ENCODE data around the gene KRT78. TPM values are rescaled to one million over a fixed set of nuclear protein-coding genes. Genes with fewer than 3 reads are reported as not detected.
"Not testable (repeated sequence)": the region's sequence is repeated elsewhere in the genome, so short reads cannot be mapped to it uniquely, and the experiment has no call there.

KRT78 gene
- total RNA-seq, 1 donor from 2014 or later, result not detected

DNA sequence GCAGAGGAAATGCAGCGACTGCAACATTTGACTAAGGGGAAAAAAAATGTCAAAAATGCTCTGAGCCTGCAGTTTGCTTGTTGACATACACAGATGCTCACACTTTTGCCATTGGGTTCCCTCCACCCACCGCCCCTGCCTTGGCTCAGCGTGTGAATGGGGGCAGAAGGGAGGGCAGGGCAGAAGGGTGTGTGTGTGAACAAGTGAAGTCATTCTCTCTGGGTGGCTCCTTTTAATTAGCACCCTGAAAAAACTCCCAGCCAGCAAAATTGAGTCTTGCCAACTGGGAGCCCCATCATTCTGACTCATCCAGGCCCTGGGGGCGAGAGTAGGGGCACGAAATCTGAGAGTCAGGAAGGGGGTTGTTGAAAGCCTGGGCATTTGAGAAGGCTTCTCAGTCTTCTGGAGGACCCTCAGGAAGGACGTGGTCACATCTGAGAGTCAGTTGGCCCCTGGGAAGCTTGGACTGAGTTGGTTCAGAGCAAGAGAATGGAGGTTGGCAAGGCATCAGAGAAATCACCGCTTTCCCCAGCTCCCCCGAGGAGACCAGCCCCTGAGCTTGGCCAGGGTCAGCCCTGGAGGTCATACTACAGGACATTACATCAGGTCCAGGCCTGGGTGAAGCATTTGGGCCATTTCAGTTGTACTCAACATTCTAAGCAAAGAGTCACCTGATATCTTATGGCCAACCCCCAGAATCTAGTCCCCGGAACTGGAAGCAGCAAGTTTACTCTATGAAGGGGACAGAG lies 22.7 kb upstream of the KRT78 start:
- no peak for DNase-seq

DNA sequence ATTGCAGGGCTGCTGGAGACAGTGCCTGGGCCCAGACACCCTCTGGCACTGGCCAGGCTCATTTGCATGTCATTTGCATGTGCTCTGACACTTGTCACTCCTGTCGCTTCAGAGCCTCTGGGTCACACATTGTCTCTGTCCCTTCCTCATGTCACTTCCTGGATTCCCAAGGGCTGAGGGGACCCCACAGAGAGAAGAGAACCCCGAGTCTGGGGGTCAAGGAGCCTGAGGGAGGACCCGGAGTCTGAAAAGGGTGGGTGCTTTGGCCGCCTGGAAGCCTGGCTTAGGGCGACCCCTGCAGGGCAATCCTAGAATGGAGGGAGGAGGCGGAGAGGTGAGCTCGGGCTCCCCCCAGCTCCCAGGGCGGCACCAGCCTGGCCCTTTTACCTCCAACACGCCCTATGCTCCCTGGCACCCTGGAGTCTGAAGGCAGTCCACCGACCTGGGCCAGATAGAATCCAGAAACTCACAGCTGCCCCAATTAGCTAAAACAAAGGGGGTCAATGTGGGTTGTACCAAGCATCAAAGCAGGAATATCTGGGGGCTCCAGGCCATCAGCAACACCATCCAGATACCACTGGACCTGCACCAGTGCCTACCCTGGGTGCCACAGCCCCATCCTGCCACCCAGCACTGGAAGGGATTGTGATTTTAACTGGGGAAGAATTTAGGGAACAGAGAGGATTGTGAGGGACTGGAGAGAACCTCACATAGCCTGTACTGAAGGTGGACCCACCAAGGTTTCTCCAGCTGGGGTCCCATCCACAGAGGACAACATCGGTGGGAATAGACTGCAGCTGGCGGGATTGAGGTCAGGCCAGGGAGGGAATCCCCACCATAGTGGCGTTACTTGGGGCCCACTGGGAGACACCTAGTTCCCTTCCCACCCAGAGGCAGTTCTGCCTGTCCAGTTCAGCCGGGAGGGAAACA lies 21.8 kb upstream of the KRT78 start:
- DNase-seq, result peak; percentile 69

GRCh38 chr12:52867642-52868041 lies 18.8 kb upstream of the KRT78 start:
- DNase-seq, result peak; percentile 61

- DNase-seq, result no peak
Measured at GRCh38 chr12:52867152-52867551, 18.4 kb upstream of the KRT78 start.

DNA sequence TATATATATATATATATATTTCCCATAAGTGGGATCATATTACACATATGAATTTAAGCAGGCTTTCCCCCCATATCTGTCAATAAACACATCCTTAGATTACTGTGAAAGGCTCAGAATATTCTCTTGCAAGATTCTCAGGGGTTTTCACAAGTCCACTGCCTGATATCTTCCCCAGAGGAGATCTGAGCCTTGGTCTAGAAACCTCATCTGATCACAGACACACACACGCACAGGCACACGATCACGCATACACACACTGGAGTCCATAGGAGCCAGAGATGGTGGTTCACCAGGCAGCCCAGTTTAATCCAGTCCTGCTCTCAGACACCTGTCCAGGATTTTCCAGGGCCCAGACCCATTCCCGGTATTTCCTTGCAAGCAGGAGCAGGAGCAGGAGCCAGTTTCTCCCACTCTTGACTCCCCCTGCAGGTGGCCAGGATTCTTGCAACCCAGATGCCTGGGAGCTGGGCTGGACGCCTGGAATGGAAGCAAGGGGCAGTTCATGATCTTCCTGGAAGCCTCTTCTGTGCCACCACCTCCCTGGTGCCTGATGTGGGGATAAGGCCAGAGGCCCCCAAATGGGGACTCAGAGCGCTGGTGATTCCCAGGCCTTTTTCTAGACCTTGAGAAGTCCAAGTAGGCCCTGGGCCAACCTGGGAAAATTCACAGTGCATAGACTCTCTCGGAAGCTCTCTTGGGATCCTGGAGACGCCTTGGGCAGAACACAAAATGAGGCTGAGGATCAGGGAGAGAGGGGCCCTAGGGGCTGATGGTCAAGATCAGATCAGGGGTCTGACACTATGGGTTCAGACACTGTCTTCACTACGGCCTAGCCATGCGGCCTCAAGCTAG lies 16.5 kb upstream of the KRT78 start:
- peak; percentile 86 for DNase-seq

GRCh38 chr12:52862023-52862422 lies 13.2 kb upstream of the KRT78 start:
- no peak for DNase-seq

- no peak for DNase-seq
Measured at GRCh38 chr12:52861511-52861910, 12.7 kb upstream of the KRT78 start.

DNA sequence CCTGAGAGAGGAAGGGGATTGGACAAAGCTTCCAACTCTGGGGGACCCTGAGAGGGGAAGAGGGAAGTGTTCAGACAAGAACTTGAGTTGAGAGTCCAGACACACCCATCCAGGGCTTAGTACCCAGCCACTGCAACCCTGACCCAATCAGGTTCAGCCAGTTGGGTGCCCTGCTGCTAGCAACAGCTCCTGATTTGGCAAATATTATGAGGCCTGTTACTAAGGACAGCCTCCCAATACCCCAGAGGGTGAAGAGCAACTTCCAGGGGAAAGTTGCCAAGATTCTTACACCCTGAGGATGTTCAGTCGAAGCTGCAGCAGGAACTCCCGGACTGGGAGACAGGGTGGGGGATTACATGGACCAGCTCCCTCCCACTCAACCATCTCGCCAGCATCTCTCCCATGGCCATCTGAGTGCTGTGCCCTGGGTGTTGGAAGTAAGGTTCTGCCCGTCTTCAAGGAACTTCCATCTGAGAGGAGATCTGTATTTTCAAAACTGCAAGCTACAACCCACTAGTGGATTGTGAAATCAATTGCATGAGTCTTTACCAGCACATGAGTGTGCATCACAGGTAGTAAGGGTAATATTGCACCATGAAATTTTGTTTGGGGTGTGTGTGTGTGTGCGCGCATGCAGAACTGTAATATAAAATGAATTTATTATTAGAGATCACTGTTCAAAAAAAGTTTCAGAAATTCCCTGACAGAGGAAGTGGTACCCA lies 11.5 kb upstream of the KRT78 start:
- no peak for DNase-seq

DNA sequence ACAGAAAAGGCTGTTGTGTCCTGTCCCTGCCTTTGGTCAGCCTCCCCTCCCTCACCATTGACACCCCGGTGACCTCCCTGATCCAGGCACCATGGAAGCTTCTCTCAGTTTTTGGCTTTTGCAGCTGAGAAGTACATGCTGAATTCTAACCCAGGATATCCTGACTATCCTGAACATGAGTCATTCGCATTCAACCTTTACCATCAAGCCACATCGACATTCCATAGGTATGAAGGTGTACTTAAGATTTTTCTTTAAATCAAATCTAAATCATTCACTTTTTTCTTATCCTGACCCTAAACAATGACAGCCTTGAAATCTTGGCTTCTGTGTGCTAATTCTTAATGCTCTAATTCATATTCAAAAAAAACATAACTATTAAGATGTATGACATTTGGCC lies 8.7 kb upstream of the KRT78 start:
- DNase-seq, result no peak

- DNase-seq, result no peak
Measured at GRCh38 chr12:52856787-52857186, 8.0 kb upstream of the KRT78 start.

- not testable (repeated sequence) for DNase-seq
Measured at GRCh38 chr12:52856077-52856476, 7.3 kb upstream of the KRT78 start.

DNA sequence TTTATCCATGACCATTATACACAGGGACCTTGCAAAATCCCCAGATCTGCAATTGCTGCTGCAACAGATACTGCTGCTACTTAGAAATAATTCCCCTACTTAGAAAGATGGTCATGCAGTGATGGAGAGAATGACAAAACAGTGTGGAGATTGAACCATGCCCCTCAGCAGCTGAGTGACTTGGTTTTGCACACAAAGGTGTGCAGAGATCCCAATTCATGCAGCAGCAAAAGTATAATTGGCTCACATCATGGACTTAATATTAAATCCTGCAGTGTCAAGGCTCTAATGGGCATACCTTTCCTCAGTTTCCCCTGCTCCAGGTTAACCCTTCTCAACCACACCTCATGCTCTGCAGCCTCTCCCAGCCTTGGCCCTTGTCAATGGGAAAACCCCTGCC lies 3.0 kb upstream of the KRT78 start:
- no peak for DNase-seq

DNA sequence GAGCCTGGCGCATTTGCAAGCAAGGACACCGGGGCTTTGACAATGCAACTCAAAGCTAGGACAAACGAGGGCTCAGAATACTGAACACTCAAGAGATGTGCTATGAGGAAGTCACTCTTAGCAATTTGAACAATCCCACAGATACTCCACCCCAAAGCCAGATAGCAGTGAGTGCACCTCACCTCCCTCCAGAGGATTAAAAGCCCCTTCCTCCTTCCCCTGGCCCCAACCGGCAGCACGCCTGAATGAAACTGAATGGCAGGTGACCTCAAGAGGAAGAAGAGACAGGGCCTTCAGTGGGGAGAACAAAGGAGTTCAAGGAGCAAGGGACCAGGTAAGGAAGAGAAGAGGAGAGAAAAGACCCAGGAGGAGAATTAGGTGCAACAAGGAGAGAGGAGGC lies 1.9 kb upstream of the KRT78 start:
- no peak for DNase-seq

GRCh38 chr12:52849511-52849910 lies 717 bp upstream of the KRT78 start:
- no peak for DNase-seq

DNA sequence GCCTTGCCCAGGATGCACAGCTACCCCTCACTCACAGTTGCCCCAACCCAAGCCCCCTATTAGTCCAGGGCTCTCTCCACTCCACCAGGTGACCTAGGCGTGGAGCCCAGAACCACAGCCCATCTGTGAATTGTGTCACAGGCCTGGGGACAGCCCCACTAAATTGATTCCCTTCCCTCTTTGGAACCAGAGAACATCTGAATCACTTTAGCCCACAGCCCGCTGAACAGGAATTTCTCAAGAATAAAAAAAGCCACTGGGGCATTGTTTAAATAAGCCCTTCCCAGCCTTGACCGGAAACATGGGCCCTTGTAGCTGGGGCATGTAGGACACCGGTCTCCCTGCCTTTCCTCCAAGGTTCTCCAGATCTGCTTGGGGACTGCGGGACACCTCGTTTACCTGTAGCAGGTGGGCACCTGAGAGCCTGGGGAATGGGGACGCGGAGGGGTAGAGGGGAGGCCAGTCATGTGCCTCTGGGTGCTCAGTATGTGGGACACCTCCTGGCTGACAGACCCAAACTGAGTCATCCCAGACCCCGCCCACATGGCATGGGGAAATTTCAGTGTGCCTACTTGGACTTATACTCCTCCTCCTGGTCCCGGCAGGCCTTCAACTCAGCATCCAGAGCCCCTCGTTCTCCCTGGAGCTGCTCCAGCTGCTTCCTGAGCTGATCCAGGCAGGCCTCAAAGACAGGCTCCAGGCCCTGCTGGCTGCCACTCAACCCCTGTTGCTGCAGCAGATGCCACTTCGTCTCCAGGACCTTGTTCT lies 1.3 kb downstream of the KRT78 start:
- no peak for DNase-seq

DNA sequence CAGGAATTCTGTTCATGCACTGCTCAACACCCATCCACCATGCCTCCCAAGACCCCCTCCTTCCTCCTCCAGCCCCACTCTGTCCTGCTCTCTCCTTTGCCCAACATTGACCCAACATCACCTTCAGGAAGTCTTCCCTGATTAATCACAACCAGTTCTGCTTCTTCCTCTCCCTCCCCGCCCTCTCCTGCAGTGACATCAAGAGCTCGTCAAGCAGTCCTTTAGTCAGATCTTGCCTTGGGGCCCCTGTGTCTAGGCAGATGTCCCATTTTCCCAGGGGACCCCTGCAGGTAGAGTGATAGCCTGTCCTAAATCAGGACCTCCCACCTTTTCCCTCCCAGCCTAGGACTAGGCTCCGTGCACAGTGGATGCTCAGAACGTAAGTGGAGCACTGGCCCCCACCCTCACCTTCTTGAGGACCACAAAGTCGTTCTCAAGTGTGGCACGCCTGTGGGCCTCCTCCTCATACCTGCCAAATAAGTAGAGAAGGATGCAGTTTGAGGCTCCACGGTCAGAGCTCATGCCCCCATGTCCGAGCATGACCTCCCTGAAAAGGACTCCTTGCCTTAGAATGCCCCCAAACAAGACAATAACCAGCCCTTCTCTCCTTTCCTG lies 2.3 kb downstream of the KRT78 start:
- DNase-seq, result no peak

DNA sequence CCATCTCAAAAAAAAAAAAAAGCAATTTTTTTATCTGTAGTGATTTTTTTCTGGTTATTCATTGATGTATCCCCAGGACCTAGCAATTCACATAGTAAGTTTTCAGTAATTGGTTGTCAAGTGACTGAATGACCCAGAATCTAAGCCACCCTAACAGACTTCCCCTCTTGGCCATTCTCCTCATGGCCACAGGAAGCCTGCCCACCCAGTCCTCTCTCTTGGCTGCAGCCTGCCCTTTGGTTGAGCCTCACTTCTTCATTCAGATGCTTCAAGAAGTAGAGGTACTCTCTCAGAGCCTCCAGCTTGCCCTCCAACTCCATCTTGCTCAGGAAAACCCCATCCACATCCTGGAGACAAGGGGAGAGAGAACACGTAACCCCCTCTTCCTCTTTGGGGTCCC lies 2.8 kb downstream of the KRT78 start:
- DNase-seq, result no peak

DNA sequence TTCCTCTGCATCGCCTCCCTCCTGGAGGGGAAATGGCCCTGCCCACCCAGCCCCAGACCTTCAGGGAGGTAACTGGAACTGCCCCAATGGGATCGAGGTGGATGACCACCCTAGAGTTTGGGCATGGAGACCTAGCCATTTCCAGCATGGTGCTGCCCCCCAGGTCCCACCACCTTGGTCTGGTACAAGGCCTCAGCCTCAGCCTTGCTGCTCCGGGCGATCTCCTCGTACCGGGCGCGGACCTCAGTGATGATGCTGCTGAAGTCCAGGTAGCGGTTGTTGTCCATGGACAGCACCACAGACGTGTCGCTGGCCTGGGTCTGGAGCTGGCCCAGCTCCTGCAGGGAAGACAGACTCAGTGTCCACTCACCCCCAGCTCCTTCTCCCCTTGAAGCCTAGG lies 4.4 kb downstream of the KRT78 start:
- DNase-seq, result no peak

GRCh38 chr12:52839436-52840105 lies 9.2 kb downstream of the KRT78 start:
- no peak for DNase-seq
